ENCODE data around the gene LRRC74A.

The LRRC74A gene

GRCh38 chr14:76855066-76855465 is 28.9 kb downstream of the LRRC74A start:
- no peak for DNase-seq

- no peak for DNase-seq
These were observed 30.6 kb downstream of the LRRC74A start for GRCh38 chr14:76856769-76857168.

GRCh38 chr14:76861574-76862255 is 35.5 kb downstream of the LRRC74A start:
- no peak for DNase-seq

- no peak for DNase-seq
These were observed 36.5 kb downstream of the LRRC74A start for GRCh38 chr14:76862546-76863282.

GRCh38 chr14:76863724-76864407 is 37.7 kb downstream of the LRRC74A start:
- no peak for DNase-seq

GRCh38 chr14:76866456-76866855 is 40.2 kb downstream of the LRRC74A start:
- no peak for DNase-seq

GRCh38 chr14:76867516-76868453 is 41.6 kb downstream of the LRRC74A start:
- DNase-seq = no peak

- no peak for DNase-seq
These were observed 42.4 kb downstream of the LRRC74A start for GRCh38 chr14:76868454-76869170.

- no peak for DNase-seq
These were observed 44.0 kb downstream of the LRRC74A start for GRCh38 chr14:76870166-76870565.

- DNase-seq = no peak
These were observed 46.7 kb downstream of the LRRC74A start for GRCh38 chr14:76872796-76873432.

- no peak for DNase-seq
These were observed 48.5 kb downstream of the LRRC74A start for GRCh38 chr14:76874734-76875133.

GRCh38 chr14:76876076-76876475 is 49.9 kb downstream of the LRRC74A start:
- DNase-seq = no peak

- DNase-seq = no peak
These were observed 51.7 kb downstream of the LRRC74A start for GRCh38 chr14:76877871-76878270.

- DNase-seq = no peak
These were observed 54.2 kb downstream of the LRRC74A start for GRCh38 chr14:76880449-76880848.

GRCh38 chr14:76881348-76881747 is 55.1 kb downstream of the LRRC74A start:
- DNase-seq = no peak

- DNase-seq = no peak
These were observed 56.4 kb downstream of the LRRC74A start for GRCh38 chr14:76882651-76883050.

GRCh38 chr14:76883447-76883846 is 57.2 kb downstream of the LRRC74A start:
- no peak for DNase-seq

- DNase-seq = no peak
These were observed 58.2 kb downstream of the LRRC74A start for GRCh38 chr14:76884394-76884793.

GRCh38 chr14:76884853-76885276 is 58.7 kb downstream of the LRRC74A start:
- no peak for DNase-seq

- DNase-seq = no peak
These were observed 61.0 kb downstream of the LRRC74A start for GRCh38 chr14:76887191-76887590.

GRCh38 chr14:76891391-76891790 is 65.2 kb downstream of the LRRC74A start:
- no peak for DNase-seq

- no peak for DNase-seq
These were observed 68.1 kb downstream of the LRRC74A start for GRCh38 chr14:76894308-76894707.

All from NCI-H2081 treated with DMSO at 0.1 percent for 48 hours (cell line).